Measurements from ENCODE around the gene RFTN1.

Gene RFTN1

DNA sequence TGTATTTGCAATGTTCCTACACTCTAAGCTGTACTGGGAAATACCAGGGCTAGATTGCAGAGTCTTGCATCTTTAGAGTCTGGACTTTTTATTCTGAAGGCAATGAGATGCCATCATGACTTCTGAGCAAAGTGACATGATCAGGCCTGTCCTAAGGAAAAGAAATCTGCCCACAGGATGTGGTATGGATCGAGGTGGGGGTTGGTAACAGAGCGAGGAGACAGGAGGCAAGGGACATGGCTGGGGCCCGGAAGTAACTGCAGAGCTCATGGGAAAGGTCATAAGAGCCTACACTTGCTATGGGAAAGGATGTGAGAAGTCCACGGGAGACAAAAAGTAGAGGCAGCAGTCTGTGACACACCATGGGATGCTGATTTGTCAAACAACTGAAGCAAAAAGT is 126.9 kb downstream of the RFTN1 start:
- H3K4me3 ChIP-seq (ENCODE audit: low read depth, low read length), result no peak overlapping the region

DNA sequence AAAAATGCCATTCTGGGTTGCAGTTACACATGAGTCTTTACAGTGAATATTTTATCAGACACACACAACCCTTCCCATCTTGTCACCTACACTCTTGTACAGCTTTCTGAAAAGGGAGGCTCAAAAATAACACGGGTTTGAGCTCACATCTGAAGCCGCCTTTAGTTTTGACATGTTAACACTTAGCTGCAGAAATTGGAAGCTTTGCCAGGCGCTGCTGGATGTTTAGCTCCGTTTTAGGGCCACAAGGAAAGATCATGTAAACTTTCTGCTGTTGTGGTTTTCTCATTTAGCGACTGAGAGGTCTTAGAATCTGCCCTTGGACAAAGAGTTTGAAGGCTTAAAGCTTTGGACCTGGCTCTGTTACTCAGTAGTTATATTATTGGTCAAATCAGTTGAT is 128.3 kb downstream of the RFTN1 start:
- TF ChIP-seq, protein P1, sequence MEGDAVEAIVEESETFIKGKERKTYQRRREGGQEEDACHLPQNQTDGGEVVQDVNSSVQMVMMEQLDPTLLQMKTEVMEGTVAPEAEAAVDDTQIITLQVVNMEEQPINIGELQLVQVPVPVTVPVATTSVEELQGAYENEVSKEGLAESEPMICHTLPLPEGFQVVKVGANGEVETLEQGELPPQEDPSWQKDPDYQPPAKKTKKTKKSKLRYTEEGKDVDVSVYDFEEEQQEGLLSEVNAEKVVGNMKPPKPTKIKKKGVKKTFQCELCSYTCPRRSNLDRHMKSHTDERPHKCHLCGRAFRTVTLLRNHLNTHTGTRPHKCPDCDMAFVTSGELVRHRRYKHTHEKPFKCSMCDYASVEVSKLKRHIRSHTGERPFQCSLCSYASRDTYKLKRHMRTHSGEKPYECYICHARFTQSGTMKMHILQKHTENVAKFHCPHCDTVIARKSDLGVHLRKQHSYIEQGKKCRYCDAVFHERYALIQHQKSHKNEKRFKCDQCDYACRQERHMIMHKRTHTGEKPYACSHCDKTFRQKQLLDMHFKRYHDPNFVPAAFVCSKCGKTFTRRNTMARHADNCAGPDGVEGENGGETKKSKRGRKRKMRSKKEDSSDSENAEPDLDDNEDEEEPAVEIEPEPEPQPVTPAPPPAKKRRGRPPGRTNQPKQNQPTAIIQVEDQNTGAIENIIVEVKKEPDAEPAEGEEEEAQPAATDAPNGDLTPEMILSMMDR (IDR thresholded peaks at IDR 0.05; ENCODE audit: low read depth, low read length), result no peak
- no peak overlapping the region for H3K4me3 ChIP-seq (ENCODE audit: low read depth, low read length)

More for the DNA sequence above, 126.9 kb downstream of the RFTN1 start:
- TF ChIP-seq, protein P1 (IDR thresholded peaks at IDR 0.05; ENCODE audit: low read depth, low read length), result no peak

DNA sequence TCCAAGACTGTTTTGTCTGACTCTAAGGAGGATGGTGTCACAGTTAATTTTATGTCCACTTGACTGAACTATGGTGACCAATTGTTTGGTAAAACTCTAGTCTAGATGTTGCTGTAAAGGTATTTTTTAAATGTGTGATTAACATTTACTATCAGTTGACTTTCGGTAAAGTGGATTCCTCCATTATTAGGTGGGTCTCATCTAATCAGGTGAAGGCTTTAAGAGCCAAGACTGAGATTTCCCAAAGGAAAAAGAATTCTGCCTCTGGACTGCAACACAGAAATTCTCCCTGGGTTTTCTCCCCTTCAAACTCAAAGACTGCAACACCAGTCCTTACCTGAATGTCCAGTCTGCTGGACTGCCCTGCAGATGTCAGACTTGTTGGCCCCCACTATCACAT is 129.6 kb downstream of the RFTN1 start:
- TF ChIP-seq, protein P1 (IDR thresholded peaks at IDR 0.05; ENCODE audit: low read depth, low read length), result no peak
- no peak overlapping the region for H3K4me3 ChIP-seq (ENCODE audit: low read depth, low read length)

DNA sequence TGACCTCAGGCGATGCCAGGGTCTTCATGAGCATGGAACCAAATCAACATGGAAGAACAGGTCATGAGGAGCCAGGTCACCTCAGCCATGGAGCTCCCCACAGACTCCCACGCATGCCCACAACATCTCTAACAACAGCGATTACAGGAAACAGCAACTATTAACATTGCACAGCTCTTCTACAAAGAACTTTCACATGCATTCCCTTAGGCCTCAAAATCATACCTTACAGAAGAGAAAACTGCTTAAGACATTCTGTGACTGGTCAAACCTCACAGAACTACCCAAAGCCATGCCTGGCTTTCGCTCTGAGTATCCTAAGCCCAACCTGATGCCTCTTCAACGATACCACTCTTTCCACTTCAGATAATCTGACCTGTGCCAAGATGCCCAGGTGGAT is 130.7 kb downstream of the RFTN1 start:
- TF ChIP-seq, protein P1 (IDR thresholded peaks at IDR 0.05; ENCODE audit: low read depth, low read length), result no peak
- H3K4me3 ChIP-seq (ENCODE audit: low read depth, low read length), result no peak overlapping the region

DNA sequence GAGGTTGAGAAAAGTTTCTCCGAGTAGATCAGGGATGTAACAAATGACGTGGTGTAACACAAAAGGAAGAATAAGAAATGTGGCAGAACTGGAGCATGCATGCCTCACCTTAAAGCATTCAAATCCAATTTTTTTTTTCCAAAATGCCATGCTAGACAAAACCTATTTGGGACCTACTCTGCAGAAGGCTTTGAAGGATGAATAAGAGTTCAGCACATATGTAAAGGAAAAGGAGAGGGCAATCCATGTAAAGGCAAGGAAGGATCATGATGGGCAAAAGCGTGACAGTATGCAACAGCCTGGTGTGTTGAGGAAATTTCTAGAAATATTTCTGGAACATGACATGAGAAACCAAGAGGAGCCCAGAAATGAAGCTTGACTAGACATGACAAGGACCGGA is 132.1 kb downstream of the RFTN1 start:
- H3K4me3 ChIP-seq (ENCODE audit: low read depth, low read length), result no peak overlapping the region
- TF ChIP-seq, protein P1 (IDR thresholded peaks at IDR 0.05; ENCODE audit: low read depth, low read length), result no peak

DNA sequence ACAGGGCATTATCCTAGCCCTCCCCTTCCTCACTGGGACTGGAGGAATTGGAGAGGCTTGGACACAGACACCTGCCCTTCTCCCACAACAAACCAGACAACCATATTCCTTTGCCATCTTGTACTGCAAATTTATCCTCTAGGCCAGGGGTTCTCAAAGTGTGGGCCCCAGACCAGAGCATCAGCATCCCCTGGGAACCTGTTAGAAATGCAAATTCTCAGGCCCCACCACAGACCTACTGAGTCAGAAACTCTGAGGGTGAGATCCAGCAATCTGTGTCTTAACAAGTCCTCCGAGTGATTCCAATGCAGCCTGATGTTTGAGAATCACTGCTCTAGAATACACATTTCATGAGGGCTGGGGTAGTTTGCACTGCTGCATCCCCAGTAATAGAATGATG is 133.1 kb downstream of the RFTN1 start:
- TF ChIP-seq, protein P1 (IDR thresholded peaks at IDR 0.05; ENCODE audit: low read depth, low read length), result no peak
- H3K4me3 ChIP-seq (ENCODE audit: low read depth, low read length), result no peak overlapping the region

DNA sequence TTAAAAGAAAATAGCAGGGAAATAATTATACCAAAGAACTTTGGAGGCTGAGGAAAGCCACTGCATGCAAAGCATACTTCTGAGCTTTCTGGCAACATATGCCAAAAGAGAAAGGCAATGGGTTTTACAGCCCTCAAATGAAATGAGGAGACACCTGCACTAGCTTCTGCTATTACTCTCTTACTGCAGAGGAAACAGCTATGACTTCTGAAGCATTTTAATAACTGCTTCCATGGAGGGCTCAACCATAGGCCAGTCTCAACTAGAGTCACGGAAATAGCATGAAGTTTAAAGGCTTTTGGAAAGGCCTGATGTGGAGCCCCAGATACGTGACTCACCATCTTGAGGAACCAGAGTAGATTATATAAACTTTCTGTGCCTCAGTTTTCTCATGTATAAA is 133.7 kb downstream of the RFTN1 start:
- no peak overlapping the region for H3K4me3 ChIP-seq (ENCODE audit: low read depth, low read length)
- TF ChIP-seq, protein P1 (IDR thresholded peaks at IDR 0.05; ENCODE audit: low read depth, low read length), result no peak

Data from WI38 (cell line).